OCI-LY7 (cell line): ENCODE data around the gene TMEM80. TPM values are rescaled to one million over a fixed set of nuclear protein-coding genes. Genes with fewer than 3 reads are reported as not detected.

ENCODE experiments used
- BruUV-seq: library from RNA; stranded (reverse); fragments of 400-500 nt; replicated peaks from 2 replicates; lab custom pipeline; 2021; lab: Mats Ljungman, UMichigan
- CTCF ChIA-PET: fragments of 300-600 bp; sonication (Branson Sonifier 250); formaldehyde crosslinking; loops from one replicate; lab custom pipeline; 2022; ENCODE audit warnings: antibody characterized with exemption; ENCODE audit not compliant: unreplicated experiment; lab: Charles Lee
- POLR2A ChIA-PET: fragments of 300-600 bp; sonication (Branson Sonifier 250); formaldehyde crosslinking; loops from one replicate; lab custom pipeline; 2022; ENCODE audit warnings: antibody characterized with exemption; lab: Charles Lee
- DNase-seq: peaks from one replicate; pipeline ENCODE4 v3.0.0-alpha.2; 2015; ENCODE audit warnings: low spot score
- H2AFZ ChIP-seq: fragments of 200-600 bp; sonication (generic), shearing (Covaris generic); 2 replicates; pipeline ENCODE4 v1.6.1; 2014; ENCODE audit warnings: mild to moderate bottlenecking, antibody characterized with exemption, low read length, moderate library complexity
- H3K27ac ChIP-seq: fragments of 200-600 bp; sonication (generic); 2 replicates; pipeline ENCODE4 v1.5.1; 2014; ENCODE audit warnings: mixed run types, low read depth, mild to moderate bottlenecking, moderate library complexity, low read length, inconsistent platforms; ENCODE audit not compliant: poor library complexity, severe bottlenecking
- H3K36me3 ChIP-seq: fragments of 200-600 bp; sonication (generic); 2 replicates; pipeline ENCODE4 v1.6.1; 2014; ENCODE audit warnings: mild to moderate bottlenecking, antibody characterized with exemption, low read length, moderate library complexity, mixed read lengths; ENCODE audit not compliant: insufficient read depth
- H3K4me1 ChIP-seq: fragments of 200-600 bp; sonication (generic); 2 replicates; pipeline ENCODE4 v1.5.1; 2014; ENCODE audit warnings: mild to moderate bottlenecking, low read length; ENCODE audit not compliant: insufficient read depth, poor library complexity, severe bottlenecking
- H3K4me2 ChIP-seq: fragments of 200-600 bp; sonication (generic); 2 replicates; pipeline ENCODE4 v1.6.1; 2014; ENCODE audit warnings: mild to moderate bottlenecking, low read length
- H3K4me3 ChIP-seq: fragments of 200-600 bp; sonication (generic); 2 replicates; pipeline ENCODE4 v1.5.1; 2014; ENCODE audit warnings: mild to moderate bottlenecking, low read depth, low read length; ENCODE audit not compliant: poor library complexity, severe bottlenecking
- H3K79me2 ChIP-seq: fragments of 200-600 bp; sonication (generic); 2 replicates; pipeline ENCODE4 v1.6.1; 2016; ENCODE audit warnings: low read depth, mild to moderate bottlenecking, low read length, moderate library complexity, mixed read lengths; ENCODE audit not compliant: insufficient read depth
- H3K9me2 ChIP-seq: fragments of 200-600 bp; sonication (generic); 2 replicates; pipeline ENCODE4 v1.6.1; 2016; ENCODE audit warnings: mild to moderate bottlenecking, low read length, mixed read lengths; ENCODE audit not compliant: insufficient read depth
- H3K9me3 ChIP-seq: fragments of 200-600 bp; sonication (generic); 2 replicates; pipeline ENCODE4 v1.6.1; 2014; ENCODE audit warnings: mild to moderate bottlenecking, mixed run types, low read length, mixed read lengths
- H4K20me1 ChIP-seq: fragments of 200-600 bp; sonication (generic); 2 replicates; pipeline ENCODE4 v1.6.1; 2014; ENCODE audit warnings: mild to moderate bottlenecking, antibody characterized with exemption, low read length, moderate library complexity, mixed read lengths; ENCODE audit not compliant: insufficient read depth
- EZH2phosphoT487 ChIP-seq: fragments of 200-600 bp; sonication (generic); IDR thresholded peaks from 2 replicates; pipeline ENCODE4 v1.6.1; 2018; ENCODE audit warnings: low read depth, borderline replicate concordance, mild to moderate bottlenecking, mixed run types, antibody characterized with exemption, low read length, moderate library complexity, mixed read lengths
- intact Hi-C: fragments of 100-400 bp; cut with micrococcal nuclease; formaldehyde crosslinking; loops from one replicate; pipeline ENCODE4 v1.10.0; 2022; ENCODE audit not compliant: unreplicated experiment
- total RNA-seq, 2 experiments: library from RNA; depleted of rRNA in 1 of 2; stranded (reverse); fragments of >200 nt in 1 of 2; shearing (Covaris generic) in 1 of 2; gene quantifications; 2 replicates each; pipeline ENCODE4 v1.2.3, GENCODE V29; 2014 to 2022
- TF ChIP-seq, protein P1 (sequence below): fragments of 200-600 bp; sonication (generic); conservative IDR thresholded peaks from 2 replicates; pipeline ENCODE4 v1.5.1; 2014; ENCODE audit warnings: mild to moderate bottlenecking, antibody characterized with exemption, low read length, moderate library complexity, mixed read lengths

TMEM80 gene
- total RNA-seq, 2 experiments from 2014 or later = 52.7 to 52.8 TPM

DNA sequence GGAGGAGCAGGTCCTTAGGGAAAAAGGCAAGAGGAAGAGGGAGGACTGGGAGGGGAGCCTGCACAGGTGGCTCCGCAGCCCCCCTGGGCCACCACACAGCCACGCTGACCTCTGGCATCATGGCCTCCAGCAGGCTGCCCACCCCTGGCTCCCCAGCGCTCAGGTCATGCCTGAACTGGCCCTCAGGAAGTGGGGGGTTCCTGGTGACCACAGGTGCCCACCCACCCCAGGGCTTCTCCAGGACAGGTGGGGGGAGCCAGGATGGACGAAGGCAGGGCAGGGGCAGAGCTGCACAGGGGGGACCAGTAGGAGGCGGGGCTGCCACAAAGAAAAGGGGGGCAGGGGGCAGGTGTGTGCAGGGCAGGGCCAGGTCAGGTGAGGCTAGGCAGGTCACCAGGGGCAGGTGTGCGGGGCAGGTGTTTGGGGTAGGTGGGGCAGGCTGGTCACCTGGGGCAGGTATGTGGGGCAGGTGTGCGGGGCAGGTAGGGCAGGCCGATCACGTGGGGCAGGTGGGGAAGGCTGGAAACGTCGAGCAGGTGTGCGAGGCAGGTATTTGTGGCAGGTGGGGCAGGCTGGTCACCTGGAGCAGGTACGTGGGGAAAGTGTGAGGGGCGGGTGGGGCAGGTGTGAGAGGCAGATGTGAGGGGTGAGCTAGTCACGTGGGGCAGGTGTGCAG, 1.6 kb upstream of the TMEM80 start:
- Histone ChIP-seq H2AFZ (no peak overlapping the region), H3K9me2 (no peaks in the 10 kb centered on the region), H3K9me3 (no peaks in the 10 kb centered on the region), H3K79me2 (peaks cover 34% of the 10 kb centered on the region; the same call in 1 of the 2 replicates), H3K27ac (no peak overlapping the region), H3K4me2 (peak overlapping the region; percentile 73), H4K20me1 (no peaks in the 10 kb centered on the region), H3K4me3 (peak overlapping the region; percentile 83), H3K4me1 (peaks cover 37% of the 10 kb centered on the region), H3K36me3 (peaks cover 16% of the 10 kb centered on the region)
- DNase-seq = no peak
- no TSS peak for BruUV-seq
- ChIA-PET CTCF (interaction anchor here (0.6 to 3.7 kb wide), 3 partner anchors 12 to 82 kb away, joined by 8 to 26 read pairs (median 15); no protein-coding TSS in a partner anchor), POLR2A (interaction anchor here (0.6 kb wide), 3 partner anchors 112 to 357 kb away, joined by 3 to 4 read pairs (median 3); no protein-coding TSS in a partner anchor)
- TF ChIP-seq, protein P1, sequence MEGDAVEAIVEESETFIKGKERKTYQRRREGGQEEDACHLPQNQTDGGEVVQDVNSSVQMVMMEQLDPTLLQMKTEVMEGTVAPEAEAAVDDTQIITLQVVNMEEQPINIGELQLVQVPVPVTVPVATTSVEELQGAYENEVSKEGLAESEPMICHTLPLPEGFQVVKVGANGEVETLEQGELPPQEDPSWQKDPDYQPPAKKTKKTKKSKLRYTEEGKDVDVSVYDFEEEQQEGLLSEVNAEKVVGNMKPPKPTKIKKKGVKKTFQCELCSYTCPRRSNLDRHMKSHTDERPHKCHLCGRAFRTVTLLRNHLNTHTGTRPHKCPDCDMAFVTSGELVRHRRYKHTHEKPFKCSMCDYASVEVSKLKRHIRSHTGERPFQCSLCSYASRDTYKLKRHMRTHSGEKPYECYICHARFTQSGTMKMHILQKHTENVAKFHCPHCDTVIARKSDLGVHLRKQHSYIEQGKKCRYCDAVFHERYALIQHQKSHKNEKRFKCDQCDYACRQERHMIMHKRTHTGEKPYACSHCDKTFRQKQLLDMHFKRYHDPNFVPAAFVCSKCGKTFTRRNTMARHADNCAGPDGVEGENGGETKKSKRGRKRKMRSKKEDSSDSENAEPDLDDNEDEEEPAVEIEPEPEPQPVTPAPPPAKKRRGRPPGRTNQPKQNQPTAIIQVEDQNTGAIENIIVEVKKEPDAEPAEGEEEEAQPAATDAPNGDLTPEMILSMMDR = no peak
- no peak for TF ChIP-seq EZH2phosphoT487
- intact Hi-C loops = no loop called here

DNA sequence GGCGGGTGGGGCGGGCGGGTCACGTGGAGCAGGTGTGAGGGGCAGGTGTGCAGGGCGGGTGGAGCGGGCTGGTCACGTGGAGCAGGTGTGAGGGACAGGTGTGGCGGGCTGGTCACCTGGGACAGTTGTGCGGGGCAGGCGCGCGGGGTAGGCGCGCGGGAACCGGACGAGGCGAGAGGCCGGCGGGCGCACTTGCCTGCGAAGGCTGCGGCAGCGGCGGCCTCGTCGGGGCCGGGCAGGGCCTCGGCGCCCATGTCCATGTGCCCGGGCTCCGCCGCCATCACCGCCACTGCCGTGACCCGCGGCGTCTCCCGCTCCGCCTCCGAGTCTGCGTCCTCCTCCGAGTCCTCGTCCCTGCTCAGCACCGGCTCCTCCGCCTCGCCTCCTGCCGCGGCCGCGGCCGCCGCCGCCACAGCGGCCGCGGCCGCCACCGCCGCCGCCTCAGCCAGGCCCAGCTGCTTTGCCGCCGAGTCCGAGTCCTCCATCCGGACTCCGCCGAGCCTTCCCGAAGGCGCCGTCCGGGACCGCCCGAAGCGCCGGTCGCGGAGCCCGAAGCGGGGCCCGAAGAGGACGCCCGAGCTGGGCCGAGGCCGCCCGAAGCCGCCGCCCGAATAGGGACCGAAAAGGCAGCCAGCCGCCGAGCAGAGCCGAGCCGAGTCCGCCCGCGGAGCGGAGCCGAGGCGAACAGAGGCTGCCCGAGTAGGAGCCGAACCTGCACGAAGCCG, 891 bp upstream of the TMEM80 start, which contains the start of gene DEAF1:
TSS of gene DEAF1 (minus strand) at position 660 of the 725 bp plus-strand sequence. CDS start at position 485, 175 bp downstream.
- no TSS peak for BruUV-seq
- H3K4me1 ChIP-seq = peaks cover 37% of the 10 kb centered on the region
- intact Hi-C loops = no loop called here

More for the DNA sequence above, 891 bp upstream of the TMEM80 start, which contains the start of gene DEAF1:
- peaks cover 9% of the 10 kb centered on the region for H3K36me3 ChIP-seq
- DNase-seq = peak; percentile 99
- H3K9me3 ChIP-seq = no peaks in the 10 kb centered on the region
- H3K9me2 ChIP-seq = no peaks in the 10 kb centered on the region
- H3K4me2 ChIP-seq = peak within 1 kb of the TSS; percentile 77
- H4K20me1 ChIP-seq = no peaks in the 10 kb centered on the region
- H3K79me2 ChIP-seq = peaks cover 34% of the 10 kb centered on the region; the same call in 1 of the 2 replicates
- TF ChIP-seq, protein P1 = no peak
- TF ChIP-seq EZH2phosphoT487 = no peak
- H2AFZ ChIP-seq = peak within 1 kb of the TSS; percentile 60
- ChIA-PET CTCF (interaction anchor here (0.6 to 3.7 kb wide), 4 partner anchors 13 to 81 kb away, joined by 5 to 26 read pairs (median 12); no protein-coding TSS in a partner anchor), POLR2A (interaction anchor here (0.6 kb wide), 3 partner anchors 82 to 357 kb away, joined by 3 read pairs; no protein-coding TSS in a partner anchor)
- H3K27ac ChIP-seq = peak within 1 kb of the TSS; percentile 88
- peak within 1 kb of the TSS; percentile 83 for H3K4me3 ChIP-seq
